ENCODE data around the gene CYTH2.

Gene CYTH2

DNA sequence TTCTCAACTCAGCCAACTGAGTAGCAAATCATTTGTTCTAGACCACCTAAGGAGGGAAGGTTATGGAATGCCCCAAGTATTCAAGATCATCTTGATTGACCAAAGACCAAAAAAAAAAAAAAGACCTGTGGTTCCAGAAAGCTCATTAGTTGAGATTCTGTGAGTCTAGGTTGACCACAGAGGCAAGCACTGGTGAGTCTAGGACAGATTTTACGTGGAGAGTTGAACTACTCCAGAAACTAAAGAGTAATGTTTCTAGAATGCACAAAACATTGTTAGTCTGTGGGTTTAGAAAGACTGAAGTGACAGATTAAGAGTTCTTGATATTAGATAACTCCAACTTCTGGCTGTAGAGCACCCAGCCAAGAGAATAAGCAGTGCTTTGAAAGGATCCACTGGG lies 4.0 kb upstream of the CYTH2 start:
- Histone ChIP-seq H3F3A (ENCODE audit: low read depth) (no peaks in the 10 kb centered on the region), H2AFZ (ENCODE audit: low read length) (no peak overlapping the region), H3K79me2 (ENCODE audit: insufficient read depth, low read length) (peaks cover 7% of the 10 kb centered on the region), H3K9ac (ENCODE audit: low read depth, low read length, poor library complexity, severe bottlenecking) (no peak overlapping the region), H3K36me3 (ENCODE audit: insufficient read depth, low read length) (no peaks in the 10 kb centered on the region), H3K4me1 (ENCODE audit: insufficient read depth, low read length, poor library complexity, severe bottlenecking) (peaks cover 9% of the 10 kb centered on the region), H3K9me3 (ENCODE audit: insufficient read depth, low read depth, low read length) (no peaks in the 10 kb centered on the region), H3K4me3 (ENCODE audit: low read length, poor library complexity, severe bottlenecking) (no peak overlapping the region), H4K20me1 (ENCODE audit: insufficient read depth, low read length, poor library complexity, severe bottlenecking) (peaks cover 6% of the 10 kb centered on the region), H3K9me2 (replicated peaks; ENCODE audit: low read depth, low read length) (no peaks in the 10 kb centered on the region), H3K4me2 (ENCODE audit: low read depth, low read length, poor library complexity, severe bottlenecking) (no peak overlapping the region), H3K27me3 (ENCODE audit: insufficient read depth, low read length, poor library complexity, severe bottlenecking) (no peaks in the 10 kb centered on the region)
- TF ChIP-seq EZH2phosphoT487 (IDR thresholded peaks at IDR 0.05; ENCODE audit: borderline replicate concordance) = no peak
- TF ChIP-seq, protein P1, sequence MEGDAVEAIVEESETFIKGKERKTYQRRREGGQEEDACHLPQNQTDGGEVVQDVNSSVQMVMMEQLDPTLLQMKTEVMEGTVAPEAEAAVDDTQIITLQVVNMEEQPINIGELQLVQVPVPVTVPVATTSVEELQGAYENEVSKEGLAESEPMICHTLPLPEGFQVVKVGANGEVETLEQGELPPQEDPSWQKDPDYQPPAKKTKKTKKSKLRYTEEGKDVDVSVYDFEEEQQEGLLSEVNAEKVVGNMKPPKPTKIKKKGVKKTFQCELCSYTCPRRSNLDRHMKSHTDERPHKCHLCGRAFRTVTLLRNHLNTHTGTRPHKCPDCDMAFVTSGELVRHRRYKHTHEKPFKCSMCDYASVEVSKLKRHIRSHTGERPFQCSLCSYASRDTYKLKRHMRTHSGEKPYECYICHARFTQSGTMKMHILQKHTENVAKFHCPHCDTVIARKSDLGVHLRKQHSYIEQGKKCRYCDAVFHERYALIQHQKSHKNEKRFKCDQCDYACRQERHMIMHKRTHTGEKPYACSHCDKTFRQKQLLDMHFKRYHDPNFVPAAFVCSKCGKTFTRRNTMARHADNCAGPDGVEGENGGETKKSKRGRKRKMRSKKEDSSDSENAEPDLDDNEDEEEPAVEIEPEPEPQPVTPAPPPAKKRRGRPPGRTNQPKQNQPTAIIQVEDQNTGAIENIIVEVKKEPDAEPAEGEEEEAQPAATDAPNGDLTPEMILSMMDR (conservative IDR thresholded peaks at IDR 0.05; ENCODE audit: low read length) = no peak

DNA sequence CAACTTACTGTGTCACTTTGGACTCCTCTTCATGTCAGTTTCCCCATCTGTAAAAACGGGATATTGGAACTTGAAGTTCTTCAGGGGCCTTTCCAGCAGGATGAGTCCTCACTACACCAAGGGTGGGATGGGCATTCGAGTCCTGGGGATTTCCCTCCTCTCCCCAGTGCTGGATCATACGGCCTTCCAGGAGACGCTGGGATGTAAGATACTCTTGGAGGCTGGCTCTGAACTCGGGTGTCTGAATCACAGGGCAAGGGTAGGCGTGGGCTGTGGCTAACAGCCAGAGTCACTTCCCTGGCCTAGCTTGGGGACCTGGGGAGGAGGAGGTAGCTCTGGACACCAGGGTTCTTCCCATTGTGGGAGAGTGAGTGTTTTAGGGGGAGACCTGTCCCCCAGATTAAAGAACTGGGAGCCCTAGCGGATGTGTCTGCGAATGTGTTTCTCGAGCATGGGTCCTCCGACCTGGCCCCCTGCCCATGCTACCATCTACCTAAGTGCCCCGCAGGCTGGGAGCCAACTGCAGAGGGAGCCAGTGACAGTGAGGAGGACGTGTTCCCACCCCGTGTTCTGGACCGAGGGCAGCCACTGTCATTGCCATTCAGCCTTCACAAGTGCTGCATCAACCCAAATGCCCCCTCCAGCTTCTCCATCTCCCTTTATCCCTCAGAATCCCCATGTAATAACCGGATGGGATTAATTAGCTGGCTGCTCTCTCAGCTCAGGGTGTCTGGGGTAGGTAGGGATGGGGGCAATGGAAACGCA lies 2.4 kb upstream of the CYTH2 start:
- no peaks in the 10 kb centered on the region for H3K9me3 ChIP-seq (ENCODE audit: insufficient read depth, low read depth, low read length)
- H3K4me2 ChIP-seq (ENCODE audit: low read depth, low read length, poor library complexity, severe bottlenecking) = no peak overlapping the region
- peaks cover 22% of the 10 kb centered on the region for H3K79me2 ChIP-seq (ENCODE audit: insufficient read depth, low read length)
- TF ChIP-seq EZH2phosphoT487 (IDR thresholded peaks at IDR 0.05; ENCODE audit: borderline replicate concordance) = no peak
- TF ChIP-seq, protein P1 (conservative IDR thresholded peaks at IDR 0.05; ENCODE audit: low read length) = no peak
- H3K9ac ChIP-seq (ENCODE audit: low read depth, low read length, poor library complexity, severe bottlenecking) = no peak overlapping the region
- peaks cover 21% of the 10 kb centered on the region for H4K20me1 ChIP-seq (ENCODE audit: insufficient read depth, low read length, poor library complexity, severe bottlenecking)
- H3K4me1 ChIP-seq (ENCODE audit: insufficient read depth, low read length, poor library complexity, severe bottlenecking) = peaks cover 18% of the 10 kb centered on the region
- H3K36me3 ChIP-seq (ENCODE audit: insufficient read depth, low read length) = peaks cover 13% of the 10 kb centered on the region; the same call in 1 of the 2 replicates
- no peak overlapping the region for H3K4me3 ChIP-seq (ENCODE audit: low read length, poor library complexity, severe bottlenecking)
- H3K27me3 ChIP-seq (ENCODE audit: insufficient read depth, low read length, poor library complexity, severe bottlenecking) = no peaks in the 10 kb centered on the region
- no peaks in the 10 kb centered on the region for H3K9me2 ChIP-seq (replicated peaks; ENCODE audit: low read depth, low read length)
- no peaks in the 10 kb centered on the region for H3F3A ChIP-seq (ENCODE audit: low read depth)
- no peak overlapping the region for H2AFZ ChIP-seq (ENCODE audit: low read length)

DNA sequence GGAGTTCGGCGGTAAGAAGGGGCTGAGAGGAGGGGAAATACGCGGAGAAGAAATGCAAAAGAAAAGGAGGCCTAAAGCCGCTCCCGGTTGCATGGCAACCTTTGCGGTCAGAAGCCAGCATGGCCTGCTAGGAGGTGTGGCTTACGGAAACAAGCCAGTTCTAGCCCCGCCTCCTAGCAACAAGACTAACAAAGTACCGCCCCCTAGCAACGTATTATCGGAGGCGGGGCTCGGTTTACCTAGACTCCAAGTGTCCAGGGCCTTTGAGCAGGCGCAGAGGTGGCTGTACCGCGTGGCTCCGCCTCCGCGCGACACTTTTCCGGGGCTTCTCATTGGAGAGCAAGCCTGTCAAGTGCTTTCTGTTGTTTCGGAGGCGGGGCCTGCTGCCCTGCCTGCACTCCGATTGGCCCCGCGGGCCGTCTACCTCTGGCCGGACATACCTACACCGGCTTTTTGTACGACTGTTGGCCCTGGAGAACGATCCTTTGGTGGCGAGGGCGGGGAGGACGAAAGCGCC lies 339 bp upstream of the CYTH2 start:
- Histone ChIP-seq H3K9ac (ENCODE audit: low read depth, low read length, poor library complexity, severe bottlenecking) (peak overlapping the region; percentile 96), H3K4me2 (ENCODE audit: low read depth, low read length, poor library complexity, severe bottlenecking) (peak overlapping the region; percentile 70), H3K4me3 (ENCODE audit: low read length, poor library complexity, severe bottlenecking) (peak overlapping the region; percentile 90), H3K79me2 (ENCODE audit: insufficient read depth, low read length) (peaks cover 41% of the 10 kb centered on the region), H3F3A (ENCODE audit: low read depth) (no peaks in the 10 kb centered on the region), H2AFZ (ENCODE audit: low read length) (0 out of 2 replicates have a peak overlapping the region, but pooled peaks have one; percentile 52), H3K4me1 (ENCODE audit: insufficient read depth, low read length, poor library complexity, severe bottlenecking) (peaks cover 18% of the 10 kb centered on the region), H4K20me1 (ENCODE audit: insufficient read depth, low read length, poor library complexity, severe bottlenecking) (peaks cover 33% of the 10 kb centered on the region), H3K9me3 (ENCODE audit: insufficient read depth, low read depth, low read length) (no peaks in the 10 kb centered on the region), H3K36me3 (ENCODE audit: insufficient read depth, low read length) (peaks cover 31% of the 10 kb centered on the region; the same call in 1 of the 2 replicates), H3K27me3 (ENCODE audit: insufficient read depth, low read length, poor library complexity, severe bottlenecking) (no peaks in the 10 kb centered on the region), H3K9me2 (replicated peaks; ENCODE audit: low read depth, low read length) (no peaks in the 10 kb centered on the region)
- TF ChIP-seq, protein P1 (conservative IDR thresholded peaks at IDR 0.05; ENCODE audit: low read length) = no peak
- no peak for TF ChIP-seq EZH2phosphoT487 (IDR thresholded peaks at IDR 0.05; ENCODE audit: borderline replicate concordance)

Data from Loucy (cell line).